CD14-positive monocyte (primary cell): Measurements from ENCODE around the gene RPL11. TPM values are rescaled to one million over a fixed set of nuclear protein-coding genes. Genes with fewer than 3 reads are reported as not detected.

ENCODE experiments used
- DNase-seq, 3 donors: peaks; one replicate each; pipeline ENCODE4 v3.0.0-alpha.2; 2011 to 2022
- H2AFZ ChIP-seq: 2 replicates; pipeline ENCODE4 v1.6.0; 2012; ENCODE audit warnings: mild to moderate bottlenecking, low read depth, low read length, inconsistent platforms; ENCODE audit not compliant: insufficient read depth, poor library complexity, severe bottlenecking
- H3K27ac ChIP-seq, 2 donors: 1 replicate in 1 of 2; 2 replicates in 1 of 2; pipeline ENCODE4 v1.5.1; 2012 to 2013; ENCODE audit warnings: low read length in 2 of 2, control low read depth in 1 of 2, inconsistent platforms in 1 of 2, low read depth in 1 of 2, mild to moderate bottlenecking in 1 of 2
- H3K27me3 ChIP-seq, 2 donors: one replicate each; pipeline versions ENCODE4 v1.6.0 to v1.6.1; 2011 to 2013; ENCODE audit warnings: low read length in 2 of 2; ENCODE audit not compliant: control insufficient read depth in 2 of 2, insufficient read depth in 2 of 2
- H3K36me3 ChIP-seq, 2 donors: replicated peaks in 1 of 2; 1 replicate in 1 of 2; 2 replicates in 1 of 2; pipeline versions ENCODE4 v1.5.1 to v1.6.1; 2012 to 2013; ENCODE audit warnings: low read length in 2 of 2, control low read depth in 1 of 2, inconsistent platforms in 1 of 2, mild to moderate bottlenecking in 1 of 2; ENCODE audit not compliant: insufficient read depth in 2 of 2, control insufficient read depth in 1 of 2
- H3K4me1 ChIP-seq, 2 donors: 1 replicate in 1 of 2; 2 replicates in 1 of 2; pipeline versions ENCODE4 v1.5.1 to v1.6.1; 2012 to 2013; ENCODE audit warnings: low read length in 2 of 2, control low read depth in 1 of 2, inconsistent platforms in 1 of 2, mild to moderate bottlenecking in 1 of 2, moderate library complexity in 1 of 2; ENCODE audit not compliant: insufficient read depth in 2 of 2, control insufficient read depth in 1 of 2
- H3K4me2 ChIP-seq: replicated peaks from 2 replicates; pipeline ENCODE3; 2012; ENCODE audit warnings: low read length, moderate library complexity, mild to moderate bottlenecking; ENCODE audit not compliant: poor library complexity, severe bottlenecking; ENCODE audit errors: extremely low read depth
- H3K4me3 ChIP-seq, 3 experiments: fragments of 200-600 bp in 1 of 3; sonication (generic) in 1 of 3; replicated peaks in 1 of 3; 1 replicate in 2 of 3; 2 replicates in 1 of 3; pipeline ENCODE4 v1.5.1; 2011 to 2013; ENCODE audit warnings: low read length in 3 of 3, mild to moderate bottlenecking in 3 of 3, control low read depth in 2 of 3, low read depth in 2 of 3, inconsistent platforms in 1 of 3, moderate library complexity in 1 of 3
- H3K79me2 ChIP-seq: 2 replicates; pipeline ENCODE4 v1.6.0; 2012; ENCODE audit warnings: mild to moderate bottlenecking, control low read depth, inconsistent platforms, low read length, moderate library complexity; ENCODE audit not compliant: insufficient read depth
- H3K9ac ChIP-seq: 2 replicates; pipeline ENCODE4 v1.6.0; 2017; ENCODE audit warnings: low read length, mild to moderate bottlenecking; ENCODE audit not compliant: insufficient read depth, poor library complexity, severe bottlenecking
- H3K9me3 ChIP-seq, 2 donors: replicated peaks in 1 of 2; 1 replicate in 1 of 2; 2 replicates in 1 of 2; pipeline versions ENCODE4 v1.5.1 to v1.6.1; 2012 to 2013; ENCODE audit warnings: low read length in 2 of 2, control low read depth in 1 of 2; ENCODE audit not compliant: control insufficient read depth in 1 of 2, insufficient read depth in 1 of 2
- H4K20me1 ChIP-seq: 2 replicates; pipeline ENCODE4 v1.6.0; 2012; ENCODE audit warnings: mild to moderate bottlenecking, low read length, control low read depth, moderate library complexity; ENCODE audit not compliant: insufficient read depth
- H3K27ac Mint-ChIP-seq, 7 donors: one replicate each; pipeline ENCODE4 v1.8.0; 2020; ENCODE audit warnings: mild to moderate bottlenecking in 7 of 7, mixed read lengths in 7 of 7, moderate library complexity in 6 of 7, inconsistent platforms in 2 of 7
- H3K27me3 Mint-ChIP-seq, 3 donors: one replicate each; pipeline ENCODE4 v1.8.0; 2021 to 2022; ENCODE audit warnings: low read depth in 3 of 3, mild to moderate bottlenecking in 3 of 3, mixed read lengths in 3 of 3, moderate library complexity in 3 of 3, inconsistent platforms in 1 of 3
- H3K36me3 Mint-ChIP-seq, 2 donors: one replicate each; pipeline ENCODE4 v1.8.0; 2020; ENCODE audit warnings: mixed read lengths in 2 of 2, inconsistent platforms in 1 of 2, mild to moderate bottlenecking in 1 of 2
- H3K4me1 Mint-ChIP-seq: one replicate; pipeline ENCODE4 v1.8.0; 2020; ENCODE audit warnings: mild to moderate bottlenecking, mixed read lengths
- H3K4me3 Mint-ChIP-seq, 2 donors: one replicate each; pipeline ENCODE4 v1.8.0; 2020; ENCODE audit warnings: mild to moderate bottlenecking in 2 of 2, mixed read lengths in 2 of 2, moderate library complexity in 1 of 2
- H3K9me3 Mint-ChIP-seq, 7 donors: one replicate each; pipeline ENCODE4 v1.8.0; 2020 to 2022; ENCODE audit warnings: mixed read lengths in 7 of 7, mild to moderate bottlenecking in 6 of 7, moderate library complexity in 6 of 7, inconsistent platforms in 2 of 7
- CTCF ChIP-seq: fragments of 200-600 bp; IDR thresholded peaks from one replicate; pipeline ENCODE4 v1.8.0; 2022; ENCODE audit warnings: antibody characterized with exemption, mild to moderate bottlenecking
- WGBS: methylation state at CpG from one replicate; pipeline ENCODE4 v1.1.5; 2013; ENCODE audit warnings: missing lambda C conversion rate; ENCODE audit not compliant: insufficient coverage; 5-methylcytosine and 5-hydroxymethylcytosine counted together
- intact Hi-C, 2 donors: fragments of 100-400 bp; cut with micrococcal nuclease; formaldehyde crosslinking; loops; one replicate each; pipeline versions ENCODE4 v1.15.0 to v1.15.1; 2023
- polyA plus RNA-seq, 3 donors: library from polyadenylated mRNA; depleted of rRNA in 1 of 3; unstranded in 2 of 3; stranded (reverse) in 1 of 3; fragments of 300-500 nt in 2 of 3; fragments of >200 nt in 1 of 3; fragmentation: Illumina TruSeq in 2 of 3; gene quantifications; 1 replicate in 2 of 3; 2 replicates in 1 of 3; pipeline ENCODE4 v1.2.3, GENCODE V29; 2012 to 2021

Gene RPL11
- polyA plus RNA-seq, 3 donors, result 542 to 923 (median 552) TPM

GRCh38 chr1:23657659-23658275 is 33.8 kb upstream of the RPL11 start:
- Histone ChIP-seq H3K4me1 (no peaks in the 10 kb centered on the region), H4K20me1 (no peaks in the 10 kb centered on the region), H3K9ac (no peak overlapping the region), H3K9me3 (no peaks in the 10 kb centered on the region), H3K36me3 (no peaks in the 10 kb centered on the region), H2AFZ (no peak overlapping the region), H3K27ac (no peak overlapping the region), H3K4me2 (no peak overlapping the region), H3K79me2 (no peaks in the 10 kb centered on the region), H3K4me3 (no peak overlapping the region), H3K27me3 (no peaks in the 10 kb centered on the region)
- peak; percentile 95 for TF ChIP-seq CTCF
- DNase-seq, result peak; percentile 10 to 37 (median 23)
- no peaks in the 10 kb centered on the region for H3K9me3 Mint-ChIP-seq
- H3K4me3 Mint-ChIP-seq, result no peak overlapping the region
- H3K27me3 Mint-ChIP-seq, result peaks cover 3 to 13% (median 6%) of the 10 kb centered on the region in 3 donors
- no peaks in the 10 kb centered on the region for H3K4me1 Mint-ChIP-seq
- intact Hi-C loops, result no loop called here
- WGBS, result 61% methylated on average over 3 of the region's 7 CpGs
- no peak overlapping the region for H3K27ac Mint-ChIP-seq
- no peaks in the 10 kb centered on the region for H3K36me3 Mint-ChIP-seq

GRCh38 chr1:23660671-23661070 is 30.9 kb upstream of the RPL11 start:
- Histone ChIP-seq H3K27me3 (no peaks in the 10 kb centered on the region), H3K9ac (no peak overlapping the region), H3K4me2 (no peak overlapping the region), H3K4me3 (no peak overlapping the region), H4K20me1 (no peaks in the 10 kb centered on the region), H3K27ac (no peak overlapping the region), H3K36me3 (no peaks in the 10 kb centered on the region), H3K9me3 (no peaks in the 10 kb centered on the region), H3K79me2 (no peaks in the 10 kb centered on the region), H2AFZ (no peak overlapping the region), H3K4me1 (no peaks in the 10 kb centered on the region)
- no peaks in the 10 kb centered on the region for H3K4me1 Mint-ChIP-seq
- no peaks in the 10 kb centered on the region for H3K9me3 Mint-ChIP-seq
- H3K27ac Mint-ChIP-seq, result no peak overlapping the region
- no peak overlapping the region for H3K4me3 Mint-ChIP-seq
- no peak for TF ChIP-seq CTCF
- intact Hi-C loops, result no loop called here
- no peak for DNase-seq
- H3K36me3 Mint-ChIP-seq, result no peaks in the 10 kb centered on the region
- 91% methylated on average over 7 of the region's 9 CpGs for WGBS
- peaks cover 1 to 6% (median 4%) of the 10 kb centered on the region in 3 donors for H3K27me3 Mint-ChIP-seq
